Testis (tissue), 2 donors: ENCODE results near the gene ACTA2.

ENCODE experiments used
- CTCF ChIP-seq, 3 experiments: fragments of 450-650 bp in 2 of 3; fragments of 200-600 bp in 1 of 3; sonication (generic) in 1 of 3; IDR thresholded peaks; one replicate each; pipeline ENCODE4 v1.5.1; 2016 to 2019; ENCODE audit warnings: antibody characterized with exemption in 3 of 3, mild to moderate bottlenecking in 2 of 3, moderate library complexity in 1 of 3
- POLR2A ChIP-seq: fragments of 450-650 bp; IDR thresholded peaks from one replicate; pipeline ENCODE4 v1.6.1; 2017; ENCODE audit warnings: antibody characterized with exemption, mild to moderate bottlenecking, moderate library complexity

- TF ChIP-seq CTCF (IDR thresholded peaks at IDR 0.05) (no peak), POLR2A (no peak)
Measured at GRCh38 chr10:88980247-88980646, 27.7 kb upstream of the ACTA2 start.
